GM21717 (cell line): ENCODE results near the gene SRC.

Experiments used
- ATAC-seq: cut with Tn5 transposase; IDR thresholded peaks from one replicate; pipeline ENCODE4 v1.9.1; 2021; ENCODE audit warnings: mild to moderate bottlenecking, moderate library complexity; ENCODE audit not compliant: unreplicated experiment

SRC gene

GRCh38 chr20:37420610-37421009 is 74.7 kb downstream of the SRC start:
- no peak for ATAC-seq

- no peak for ATAC-seq
Measured at GRCh38 chr20:37421060-37421905, 75.3 kb downstream of the SRC start.

GRCh38 chr20:37421988-37422387 is 76.0 kb downstream of the SRC start:
- ATAC-seq: no peak

GRCh38 chr20:37422791-37423286 is 76.9 kb downstream of the SRC start:
- no peak for ATAC-seq

- no peak for ATAC-seq
Measured at GRCh38 chr20:37423545-37423944, 77.6 kb downstream of the SRC start.

GRCh38 chr20:37424062-37424851 is 78.3 kb downstream of the SRC start:
- ATAC-seq: no peak

GRCh38 chr20:37425103-37425625 is 79.2 kb downstream of the SRC start:
- ATAC-seq: no peak

- ATAC-seq: no peak
Measured at GRCh38 chr20:37426106-37426505, 80.2 kb downstream of the SRC start.

GRCh38 chr20:37426978-37427377 is 81.0 kb downstream of the SRC start:
- no peak for ATAC-seq

- no peak for ATAC-seq
Measured at GRCh38 chr20:37430044-37430443, 84.1 kb downstream of the SRC start.

GRCh38 chr20:37430778-37431460 is 85.0 kb downstream of the SRC start:
- ATAC-seq: no peak

- ATAC-seq: no peak
Measured at GRCh38 chr20:37431786-37432185, 85.8 kb downstream of the SRC start.

GRCh38 chr20:37432606-37433005 is 86.7 kb downstream of the SRC start:
- ATAC-seq: no peak

GRCh38 chr20:37435607-37436006 is 89.7 kb downstream of the SRC start:
- ATAC-seq: no peak

GRCh38 chr20:37436527-37437186 is 90.7 kb downstream of the SRC start:
- no peak for ATAC-seq

GRCh38 chr20:37437676-37438075 is 91.7 kb downstream of the SRC start:
- ATAC-seq: no peak

GRCh38 chr20:37438464-37439222 is 92.7 kb downstream of the SRC start:
- ATAC-seq: no peak

- no peak for ATAC-seq
Measured at GRCh38 chr20:37439223-37439933, 93.4 kb downstream of the SRC start.

GRCh38 chr20:37441023-37441422 is 95.1 kb downstream of the SRC start:
- no peak for ATAC-seq
